Measurements from ENCODE around the gene DKK1. TPM values are rescaled to one million over a fixed set of nuclear protein-coding genes. Genes with fewer than 3 reads are reported as not detected.

The DKK1 gene
- total RNA-seq, 2 donors from 2014 or later, result not detected

- Histone ChIP-seq H3K4me1 (no peaks in the 10 kb centered on the region), H3K27me3 (no peaks in the 10 kb centered on the region), H3K36me3 (replicated peaks in 1 of 2; ENCODE audit: insufficient read depth in 1 of 2, low read depth in 2 of 2) (no peaks in the 10 kb centered on the region), H3K9me3 (no peaks in the 10 kb centered on the region), H3K27ac (no peak overlapping the region), H3K4me3 (no peak overlapping the region)
- WGBS, 2 donors, result 86 to 92% methylated on average over 2 of the region's 2 CpGs
- intact Hi-C loops (cut with DNase I), result no loop called here
- ATAC-seq (no peak), DNase-seq (no peak)
- TF ChIP-seq CTCF (IDR thresholded peaks at IDR 0.05) (no peak), POLR2A (IDR thresholded peaks at IDR 0.05) (no peak)
Measured at GRCh38 chr10:52283174-52283573, 30.9 kb upstream of the DKK1 start.

GRCh38 chr10:52284416-52285013, 29.6 kb upstream of the DKK1 start:
- WGBS, 2 donors, result 86 to 90% methylated on average over 2 of the region's 2 CpGs
- intact Hi-C loops (cut with DNase I), result no loop called here
- Histone ChIP-seq H3K27ac (no peak overlapping the region), H3K36me3 (replicated peaks in 1 of 2; ENCODE audit: insufficient read depth in 1 of 2, low read depth in 2 of 2) (no peaks in the 10 kb centered on the region), H3K9me3 (no peaks in the 10 kb centered on the region), H3K4me1 (no peaks in the 10 kb centered on the region), H3K4me3 (no peak overlapping the region), H3K27me3 (no peaks in the 10 kb centered on the region)
- ATAC-seq (no peak), DNase-seq (no peak)
- TF ChIP-seq CTCF (IDR thresholded peaks at IDR 0.05), result no peak
- TF ChIP-seq POLR2A (IDR thresholded peaks at IDR 0.05), result no peak

- no peaks in the 10 kb centered on the region for H3K27me3 ChIP-seq
- no peaks in the 10 kb centered on the region for H3K9me3 ChIP-seq
- intact Hi-C loops (cut with DNase I), result no loop called here
- no peak for DNase-seq
- no peaks in the 10 kb centered on the region for H3K36me3 ChIP-seq (replicated peaks in 1 of 2; ENCODE audit: insufficient read depth in 1 of 2, low read depth in 2 of 2)
- H3K4me1 ChIP-seq, result no peaks in the 10 kb centered on the region
- WGBS, 2 donors, result 75 to 83% methylated on average over 1 of the region's 1 CpG
- H3K27ac ChIP-seq, result no peak overlapping the region
- H3K4me3 ChIP-seq, result no peak overlapping the region
- ATAC-seq, result no peak
- no peak for TF ChIP-seq POLR2A (IDR thresholded peaks at IDR 0.05)
- TF ChIP-seq CTCF (IDR thresholded peaks at IDR 0.05), result no peak
Measured at GRCh38 chr10:52287866-52288265, 26.2 kb upstream of the DKK1 start.

- Histone ChIP-seq H3K36me3 (replicated peaks in 1 of 2; ENCODE audit: insufficient read depth in 1 of 2, low read depth in 2 of 2) (no peaks in the 10 kb centered on the region), H3K27me3 (no peaks in the 10 kb centered on the region), H3K4me1 (no peaks in the 10 kb centered on the region), H3K9me3 (no peaks in the 10 kb centered on the region), H3K27ac (no peak overlapping the region), H3K4me3 (no peak overlapping the region)
- 64 to 67% methylated on average over 4 of the region's 4 CpGs for WGBS, 2 donors
- DNase-seq (no peak), ATAC-seq (no peak)
- TF ChIP-seq CTCF (IDR thresholded peaks at IDR 0.05) (no peak), POLR2A (IDR thresholded peaks at IDR 0.05) (no peak)
- intact Hi-C loops (cut with DNase I), result no loop called here
Measured at GRCh38 chr10:52297747-52298146, 16.3 kb upstream of the DKK1 start.

GRCh38 chr10:52300599-52301277, 13.3 kb upstream of the DKK1 start:
- TF ChIP-seq CTCF (IDR thresholded peaks at IDR 0.05) (no peak), POLR2A (IDR thresholded peaks at IDR 0.05) (no peak)
- intact Hi-C loops (cut with DNase I), result no loop called here
- ATAC-seq (no peak), DNase-seq (no peak)
- H3K27ac ChIP-seq, result no peak overlapping the region
- H3K36me3 ChIP-seq (replicated peaks in 1 of 2; ENCODE audit: insufficient read depth in 1 of 2, low read depth in 2 of 2), result no peaks in the 10 kb centered on the region
- no peak overlapping the region for H3K4me3 ChIP-seq
- no peaks in the 10 kb centered on the region for H3K9me3 ChIP-seq
- no peaks in the 10 kb centered on the region for H3K4me1 ChIP-seq
- 86 to 94% methylated on average over 4 of the region's 4 CpGs for WGBS, 2 donors
- no peaks in the 10 kb centered on the region for H3K27me3 ChIP-seq

All from body of pancreas (tissue), 4 donors.